Keratinocyte (primary cell): Measurements from ENCODE around the gene MRPL32.

Source experiments
- CTCF ChIP-seq, 3 experiments: IDR thresholded peaks in 1 of 3; conservative IDR thresholded peaks in 1 of 3; optimal IDR thresholded peaks in 1 of 3; 2 replicates in 2 of 3; 3 replicates in 1 of 3; pipeline versions ENCODE3 to v1.5.1; 2011; ENCODE audit warnings: low read length in 3 of 3, mild to moderate bottlenecking in 3 of 3, moderate library complexity in 2 of 3, control low read depth in 1 of 3, inconsistent platforms in 1 of 3; ENCODE audit not compliant: insufficient read depth in 2 of 3; ENCODE audit errors: extremely low read depth in 1 of 3
- EZH2 ChIP-seq: IDR thresholded peaks from one replicate; pipeline ENCODE4 v1.6.1; 2012; ENCODE audit warnings: inconsistent platforms, mild to moderate bottlenecking, low read length, moderate library complexity

GRCh38 chr7:42939457-42940240, 7.5 kb downstream of the MRPL32 start:
- TF ChIP-seq CTCF (optimal IDR thresholded peaks at IDR 0.05 in 1 of 3, IDR thresholded peaks at IDR 0.05 in 1 of 3, conservative IDR thresholded peaks at IDR 0.05 in 1 of 3; ENCODE audit: extremely low read depth in 1 of 3, insufficient read depth in 2 of 3, low read length in 3 of 3) (no peak), EZH2 (no peak)
